ENCODE measurements around the gene HCN4. TPM values are rescaled to one million over a fixed set of nuclear protein-coding genes. Genes with fewer than 3 reads are reported as not detected.

The HCN4 gene
- total and polyA plus RNA-seq, 2 experiments from 2014 or later: 2.4 to 10.6 TPM

DNA sequence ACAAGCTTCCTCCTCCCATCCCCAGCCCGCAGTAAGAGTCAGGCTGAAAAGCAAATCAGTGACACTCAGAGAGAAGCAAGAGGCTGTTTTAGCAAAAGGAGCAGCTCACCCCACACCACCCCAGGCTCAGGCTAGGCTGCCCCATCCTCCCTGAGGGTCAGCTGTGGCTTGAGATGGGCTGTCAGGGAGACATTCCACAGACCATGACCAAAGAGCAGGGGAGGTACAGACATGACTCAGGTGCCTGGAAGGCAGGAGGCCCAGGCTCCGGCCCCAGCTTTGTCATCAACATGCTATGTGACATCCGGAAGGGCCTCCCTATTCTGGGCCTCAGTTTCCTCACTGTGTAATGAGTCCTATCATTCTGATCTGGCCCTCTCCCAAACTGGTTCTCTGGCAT lies 24.7 kb downstream of the HCN4 start:
- ATAC-seq (no peak), DNase-seq (ENCODE audit: low spot score) (no peak)
- peaks cover 6% of the 10 kb centered on the region; the same call in 1 of the 2 replicates for H3K79me2 ChIP-seq (replicated peaks; ENCODE audit: insufficient read depth)
- H3K4me2 ChIP-seq: no peak overlapping the region
- H3K4me3 ChIP-seq: no peak overlapping the region
- peaks cover 6% of the 10 kb centered on the region; the same call in 1 of the 2 replicates for H3K4me1 ChIP-seq (ENCODE audit: insufficient read depth)
- H3K36me3 ChIP-seq (ENCODE audit: insufficient read depth): 0 out of 2 replicates have a peak, but pooled peaks cover 9% of the 10 kb centered on the region
- H3K4me1 Mint-ChIP-seq: peaks cover 17% of the 10 kb centered on the region
- H4K20me1 ChIP-seq (replicated peaks; ENCODE audit: insufficient read depth): peaks cover 31% of the 10 kb centered on the region
- H2AFZ ChIP-seq: no peak overlapping the region
- H3K9me2 ChIP-seq (ENCODE audit: insufficient read depth): no peaks in the 10 kb centered on the region
- H3K27me3 ChIP-seq (ENCODE audit: insufficient read depth): no peaks in the 10 kb centered on the region
- TF ChIP-seq ZNF114 (CRISPR knock-in tag; IDR thresholded peaks at IDR 0.05) (no peak), EZH2phosphoT487 (IDR thresholded peaks at IDR 0.05; ENCODE audit: unreplicated experiment) (no peak), NANOG (IDR thresholded peaks at IDR 0.05; ENCODE audit: borderline replicate concordance) (no peak), ZNF331 (CRISPR knock-in tag; IDR thresholded peaks at IDR 0.05; ENCODE audit: low read depth) (no peak), EZH2 (IDR thresholded peaks at IDR 0.05; ENCODE audit: low read depth, unreplicated experiment) (no peak), CREB1 (CRISPR knock-in tag; IDR thresholded peaks at IDR 0.05; ENCODE audit: low read depth) (no peak), REST (IDR thresholded peaks at IDR 0.05; ENCODE audit: unreplicated experiment) (no peak)
- TF ChIP-seq, protein P1, sequence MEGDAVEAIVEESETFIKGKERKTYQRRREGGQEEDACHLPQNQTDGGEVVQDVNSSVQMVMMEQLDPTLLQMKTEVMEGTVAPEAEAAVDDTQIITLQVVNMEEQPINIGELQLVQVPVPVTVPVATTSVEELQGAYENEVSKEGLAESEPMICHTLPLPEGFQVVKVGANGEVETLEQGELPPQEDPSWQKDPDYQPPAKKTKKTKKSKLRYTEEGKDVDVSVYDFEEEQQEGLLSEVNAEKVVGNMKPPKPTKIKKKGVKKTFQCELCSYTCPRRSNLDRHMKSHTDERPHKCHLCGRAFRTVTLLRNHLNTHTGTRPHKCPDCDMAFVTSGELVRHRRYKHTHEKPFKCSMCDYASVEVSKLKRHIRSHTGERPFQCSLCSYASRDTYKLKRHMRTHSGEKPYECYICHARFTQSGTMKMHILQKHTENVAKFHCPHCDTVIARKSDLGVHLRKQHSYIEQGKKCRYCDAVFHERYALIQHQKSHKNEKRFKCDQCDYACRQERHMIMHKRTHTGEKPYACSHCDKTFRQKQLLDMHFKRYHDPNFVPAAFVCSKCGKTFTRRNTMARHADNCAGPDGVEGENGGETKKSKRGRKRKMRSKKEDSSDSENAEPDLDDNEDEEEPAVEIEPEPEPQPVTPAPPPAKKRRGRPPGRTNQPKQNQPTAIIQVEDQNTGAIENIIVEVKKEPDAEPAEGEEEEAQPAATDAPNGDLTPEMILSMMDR (conservative IDR thresholded peaks at IDR 0.05; ENCODE audit: low read depth in 2 of 2): no peak
- TF ChIP-seq, protein P2, sequence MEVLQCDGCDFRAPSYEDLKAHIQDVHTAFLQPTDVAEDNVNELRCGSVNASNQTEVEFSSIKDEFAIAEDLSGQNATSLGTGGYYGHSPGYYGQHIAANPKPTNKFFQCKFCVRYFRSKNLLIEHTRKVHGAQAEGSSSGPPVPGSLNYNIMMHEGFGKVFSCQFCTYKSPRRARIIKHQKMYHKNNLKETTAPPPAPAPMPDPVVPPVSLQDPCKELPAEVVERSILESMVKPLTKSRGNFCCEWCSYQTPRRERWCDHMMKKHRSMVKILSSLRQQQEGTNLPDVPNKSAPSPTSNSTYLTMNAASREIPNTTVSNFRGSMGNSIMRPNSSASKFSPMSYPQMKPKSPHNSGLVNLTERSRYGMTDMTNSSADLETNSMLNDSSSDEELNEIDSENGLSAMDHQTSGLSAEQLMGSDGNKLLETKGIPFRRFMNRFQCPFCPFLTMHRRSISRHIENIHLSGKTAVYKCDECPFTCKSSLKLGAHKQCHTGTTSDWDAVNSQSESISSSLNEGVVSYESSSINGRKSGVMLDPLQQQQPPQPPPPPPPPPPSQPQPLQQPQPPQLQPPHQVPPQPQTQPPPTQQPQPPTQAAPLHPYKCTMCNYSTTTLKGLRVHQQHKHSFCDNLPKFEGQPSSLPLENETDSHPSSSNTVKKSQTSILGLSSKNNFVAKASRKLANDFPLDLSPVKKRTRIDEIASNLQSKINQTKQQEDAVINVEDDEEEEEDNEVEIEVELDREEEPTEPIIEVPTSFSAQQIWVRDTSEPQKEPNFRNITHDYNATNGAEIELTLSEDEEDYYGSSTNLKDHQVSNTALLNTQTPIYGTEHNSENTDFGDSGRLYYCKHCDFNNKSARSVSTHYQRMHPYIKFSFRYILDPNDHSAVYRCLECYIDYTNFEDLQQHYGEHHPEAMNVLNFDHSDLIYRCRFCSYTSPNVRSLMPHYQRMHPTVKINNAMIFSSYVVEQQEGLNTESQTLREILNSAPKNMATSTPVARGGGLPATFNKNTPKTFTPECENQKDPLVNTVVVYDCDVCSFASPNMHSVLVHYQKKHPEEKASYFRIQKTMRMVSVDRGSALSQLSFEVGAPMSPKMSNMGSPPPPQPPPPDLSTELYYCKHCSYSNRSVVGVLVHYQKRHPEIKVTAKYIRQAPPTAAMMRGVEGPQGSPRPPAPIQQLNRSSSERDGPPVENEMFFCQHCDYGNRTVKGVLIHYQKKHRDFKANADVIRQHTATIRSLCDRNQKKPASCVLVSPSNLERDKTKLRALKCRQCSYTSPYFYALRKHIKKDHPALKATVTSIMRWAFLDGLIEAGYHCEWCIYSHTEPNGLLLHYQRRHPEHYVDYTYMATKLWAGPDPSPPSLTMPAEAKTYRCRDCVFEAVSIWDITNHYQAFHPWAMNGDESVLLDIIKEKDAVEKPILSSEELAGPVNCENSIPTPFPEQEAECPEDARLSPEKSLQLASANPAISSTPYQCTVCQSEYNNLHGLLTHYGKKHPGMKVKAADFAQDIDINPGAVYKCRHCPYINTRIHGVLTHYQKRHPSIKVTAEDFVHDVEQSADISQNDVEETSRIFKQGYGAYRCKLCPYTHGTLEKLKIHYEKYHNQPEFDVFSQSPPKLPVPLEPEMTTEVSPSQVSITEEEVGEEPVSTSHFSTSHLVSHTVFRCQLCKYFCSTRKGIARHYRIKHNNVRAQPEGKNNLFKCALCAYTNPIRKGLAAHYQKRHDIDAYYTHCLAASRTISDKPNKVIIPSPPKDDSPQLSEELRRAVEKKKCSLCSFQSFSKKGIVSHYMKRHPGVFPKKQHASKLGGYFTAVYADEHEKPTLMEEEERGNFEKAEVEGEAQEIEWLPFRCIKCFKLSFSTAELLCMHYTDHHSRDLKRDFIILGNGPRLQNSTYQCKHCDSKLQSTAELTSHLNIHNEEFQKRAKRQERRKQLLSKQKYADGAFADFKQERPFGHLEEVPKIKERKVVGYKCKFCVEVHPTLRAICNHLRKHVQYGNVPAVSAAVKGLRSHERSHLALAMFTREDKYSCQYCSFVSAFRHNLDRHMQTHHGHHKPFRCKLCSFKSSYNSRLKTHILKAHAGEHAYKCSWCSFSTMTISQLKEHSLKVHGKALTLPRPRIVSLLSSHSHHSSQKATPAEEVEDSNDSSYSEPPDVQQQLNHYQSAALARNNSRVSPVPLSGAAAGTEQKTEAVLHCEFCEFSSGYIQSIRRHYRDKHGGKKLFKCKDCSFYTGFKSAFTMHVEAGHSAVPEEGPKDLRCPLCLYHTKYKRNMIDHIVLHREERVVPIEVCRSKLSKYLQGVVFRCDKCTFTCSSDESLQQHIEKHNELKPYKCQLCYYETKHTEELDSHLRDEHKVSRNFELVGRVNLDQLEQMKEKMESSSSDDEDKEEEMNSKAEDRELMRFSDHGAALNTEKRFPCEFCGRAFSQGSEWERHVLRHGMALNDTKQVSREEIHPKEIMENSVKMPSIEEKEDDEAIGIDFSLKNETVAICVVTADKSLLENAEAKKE (CRISPR knock-in tag; IDR thresholded peaks at IDR 0.05): no peak
- no peak overlapping the region for H3K4me3 Mint-ChIP-seq
- H3K27me3 Mint-ChIP-seq (ENCODE audit: insufficient read depth, low read depth, poor library complexity): peaks cover 2% of the 10 kb centered on the region
- H3K27ac Mint-ChIP-seq: no peak overlapping the region
- peaks cover 16% of the 10 kb centered on the region for H3K36me3 Mint-ChIP-seq (ENCODE audit: low read depth)
- H3K9me3 Mint-ChIP-seq: no peaks in the 10 kb centered on the region; the same call in 2 of the 3 replicates
- no peaks in the 10 kb centered on the region for H3F3A ChIP-seq (replicated peaks; ENCODE audit: low read depth)
- no peak overlapping the region for H3K27ac ChIP-seq (ENCODE audit: low read depth)

Measured in GM23338 (cell line).